Panc1 (cell line): Measurements from ENCODE around the gene SLC25A22. TPM values are rescaled to one million over a fixed set of nuclear protein-coding genes. Genes with fewer than 3 reads are reported as not detected.

Experiments used
- ATAC-seq: fragments of 200-7000 bp; cut with Tn5 transposase; 2 replicates; pipeline ENCODE4 v1.9.1; 2020; ENCODE audit warnings: mild to moderate bottlenecking, moderate library complexity
- BruUV-seq: library from RNA; stranded (reverse); fragments of 400-500 nt; replicated peaks from 2 replicates; lab custom pipeline; 2021; lab: Mats Ljungman, UMichigan
- CTCF ChIA-PET: fragments of 300-600 bp; sonication (Branson Sonifier 250); formaldehyde crosslinking; loops from one replicate; lab custom pipeline; 2022; ENCODE audit warnings: antibody characterized with exemption; lab: Charles Lee
- POLR2A ChIA-PET: fragments of 300-600 bp; sonication (Branson Sonifier 250); formaldehyde crosslinking; loops from one replicate; lab custom pipeline; 2022; ENCODE audit warnings: antibody characterized with exemption; lab: Charles Lee
- DNase-seq: peaks from one replicate; pipeline ENCODE4 v3.0.0-alpha.2; 2010; ENCODE audit warnings: low read depth, low spot score
- H3K27ac ChIP-seq: 2 replicates; pipeline ENCODE4 v1.5.1; 2011; ENCODE audit warnings: mild to moderate bottlenecking, low read length, inconsistent platforms
- H3K27me3 ChIP-seq: fragments of 200-500 bp; sonication (Bioruptor generic); 2 replicates; pipeline ENCODE4 v1.6.0; 2014; ENCODE audit warnings: low read length, inconsistent platforms; ENCODE audit not compliant: control insufficient read depth, insufficient read depth
- H3K36me3 ChIP-seq: fragments of 200-500 bp; sonication (Bioruptor generic); 2 replicates; pipeline ENCODE4 v1.5.1; 2014; ENCODE audit warnings: inconsistent platforms, mild to moderate bottlenecking, low read length, moderate library complexity; ENCODE audit not compliant: control insufficient read depth, insufficient read depth
- H3K4me1 ChIP-seq: 2 replicates; pipeline ENCODE4 v1.5.1; 2011; ENCODE audit warnings: inconsistent platforms, mild to moderate bottlenecking, low read length, moderate library complexity; ENCODE audit not compliant: control insufficient read depth, insufficient read depth
- H3K4me3 ChIP-seq, 2 experiments: 2 replicates each; pipeline ENCODE4 v1.5.1; 2011 to 2012; ENCODE audit warnings: low read depth in 2 of 2, low read length in 2 of 2, mild to moderate bottlenecking in 2 of 2, inconsistent platforms in 1 of 2, moderate library complexity in 1 of 2
- H3K9me3 ChIP-seq: fragments of 200-500 bp; sonication (Bioruptor generic); 2 replicates; pipeline ENCODE4 v1.5.1; 2014; ENCODE audit warnings: low read depth, mild to moderate bottlenecking, inconsistent platforms, low read length, moderate library complexity; ENCODE audit not compliant: control insufficient read depth, insufficient read depth
- CTCF ChIP-seq: fragments of 450-650 bp; IDR thresholded peaks from 2 replicates; pipeline ENCODE4 v1.5.1; 2017; ENCODE audit warnings: mild to moderate bottlenecking
- POLR2AphosphoS5 ChIP-seq: IDR thresholded peaks from 2 replicates; pipeline ENCODE4 v1.6.1; 2012; ENCODE audit warnings: mild to moderate bottlenecking, low read depth, low read length, moderate library complexity
- REST ChIP-seq, 2 experiments: IDR thresholded peaks; 2 replicates each; pipeline ENCODE4 v1.6.1; 2011 to 2012; ENCODE audit warnings: low read depth in 2 of 2, control low read depth in 1 of 2, low read length in 1 of 2, mild to moderate bottlenecking in 1 of 2, moderate library complexity in 1 of 2; ENCODE audit not compliant: insufficient read depth in 1 of 2
- SIN3A ChIP-seq: IDR thresholded peaks from 2 replicates; pipeline ENCODE4 v1.6.1; 2012; ENCODE audit warnings: low read depth, mild to moderate bottlenecking, low read length, moderate library complexity, borderline replicate concordance; ENCODE audit not compliant: insufficient read depth
- TCF7L2 ChIP-seq: IDR thresholded peaks from 2 replicates; pipeline ENCODE4 v1.6.1; 2011; ENCODE audit warnings: mild to moderate bottlenecking, low read depth, low read length, inconsistent platforms
- in situ Hi-C: cut with HindIII; loops from 2 replicates; pipeline ENCODE4 v1.10.0; 2016; ENCODE audit warnings: low sequenced_read_pairs, low pct_unique_long_range_greater_than_20kb
- intact Hi-C: fragments of 100-400 bp; cut with micrococcal nuclease; formaldehyde crosslinking; loops from one replicate; pipeline ENCODE4 v1.10.0; 2022; ENCODE audit not compliant: unreplicated experiment
- total RNA-seq: library from RNA; stranded (reverse); gene quantifications from one replicate; pipeline ENCODE4 v1.2.1, GENCODE V29; 2021; ENCODE audit not compliant: unreplicated experiment

The SLC25A22 gene
- total RNA-seq, 1 experiment from 2014 or later: 119 TPM

GRCh38 chr11:818396-819128, 20.5 kb upstream of the SLC25A22 start, which contains the start of gene PNPLA2:
Gene PNPLA2, plus strand, starts transcription at chr11:818914. Its CDS starts 805 bp downstream, at chr11:819719.
- H3K36me3 ChIP-seq: 0 out of 2 replicates have a peak, but pooled peaks cover 1% of the 10 kb centered on the region
- BruUV-seq: no TSS peak
- ATAC-seq (no peak), DNase-seq (no peak)
- H3K4me3 ChIP-seq: peak within 1 kb of the TSS; percentile 80 to 88
- intact Hi-C loops (no loop called here), in situ Hi-C loops (no loop called here)
- H3K27ac ChIP-seq: peak within 1 kb of the TSS; percentile 76
- TF ChIP-seq TCF7L2 (no peak), CTCF (no peak)
- no peaks in the 10 kb centered on the region for H3K27me3 ChIP-seq
- H3K9me3 ChIP-seq: no peaks in the 10 kb centered on the region
- ChIA-PET POLR2A (interaction anchor here (0.6 to 1.9 kb wide), 5 partner anchors 8 to 267 kb away, joined by 4 to 11 read pairs (median 7); partner anchors contain the start of gene CRACR2B), CTCF (interaction anchor here (1.2 kb wide), 2 partner anchors 9 to 10 kb away, joined by 3 read pairs; partner anchors contain the start of gene RPLP2)
- H3K4me1 ChIP-seq: peaks cover 37% of the 10 kb centered on the region

GRCh38 chr11:816433-816779, 18.3 kb upstream of the SLC25A22 start:
- no TSS peak for BruUV-seq
- Histone ChIP-seq H3K4me1 (peaks cover 45% of the 10 kb centered on the region), H3K9me3 (no peaks in the 10 kb centered on the region), H3K27ac (no peak overlapping the region), H3K36me3 (peaks cover 18% of the 10 kb centered on the region), H3K4me3 (no peak overlapping the region), H3K27me3 (no peaks in the 10 kb centered on the region)
- in situ Hi-C loops: no loop called here
- intact Hi-C loops: no loop called here
- peak; percentile 17 for ATAC-seq
- DNase-seq: no peak
- ChIA-PET CTCF (no interaction called here), POLR2A (interaction anchor here (1.9 kb wide), 1 partner anchor 14 kb away, joined by 8 read pairs; no protein-coding TSS in a partner anchor)
- TF ChIP-seq REST (IDR thresholded peaks at IDR 0.05; ENCODE audit: insufficient read depth in 1 of 2, low read depth in 2 of 2, low read length in 1 of 2) (no peak), TCF7L2 (no peak), CTCF (no peak), POLR2AphosphoS5 (no peak; the same call in 1 of the 2 replicates), SIN3A (no peak)
